HepG2 (cell line): Measurements from ENCODE around the gene ANTXR1. TPM values are rescaled to one million over a fixed set of nuclear protein-coding genes. Genes with fewer than 3 reads are reported as not detected.

ENCODE experiments used
- CHD2 ChIP-seq: IDR thresholded peaks from 2 replicates; pipeline ENCODE4 v1.6.1; 2011; ENCODE audit warnings: low read depth, low read length, improper control_type of control experiment
- CSRNP1 ChIP-seq: sonication (generic); formaldehyde crosslinking; IDR thresholded peaks from 2 replicates; pipeline ENCODE4 v1.8.1; 2023; ENCODE audit warnings: mild to moderate bottlenecking, missing genetic modification reagents
- DRAP1 ChIP-seq: IDR thresholded peaks from 2 replicates; pipeline ENCODE4 v1.6.1; 2016; ENCODE audit warnings: missing genetic modification reagents, missing compliant biosample characterization
- HNRNPUL1 ChIP-seq: fragments of 200-400 bp; formaldehyde crosslinking; IDR thresholded peaks from 2 replicates; pipeline ENCODE4 v1.6.1; 2017; ENCODE audit warnings: low read depth, mild to moderate bottlenecking, low read length, moderate library complexity
- MATR3 ChIP-seq: sonication (generic); formaldehyde crosslinking; IDR thresholded peaks from 2 replicates; pipeline ENCODE4 v1.4.0; 2020; ENCODE audit warnings: missing genetic modification reagents
- MXD3 ChIP-seq: IDR thresholded peaks from 2 replicates; pipeline ENCODE4 v1.6.1; 2016; ENCODE audit warnings: mild to moderate bottlenecking, missing biosample characterization, missing genetic modification reagents
- PRDM4 ChIP-seq: sonication (generic); formaldehyde crosslinking; IDR thresholded peaks from 2 replicates; pipeline ENCODE4 v1.9.0; 2021; ENCODE audit warnings: missing genetic modification reagents, borderline replicate concordance
- PRPF4 ChIP-seq: fragments of 200-400 bp; formaldehyde crosslinking; IDR thresholded peaks from 2 replicates; pipeline ENCODE4 v1.6.1; 2016; ENCODE audit warnings: low read length, low read depth; ENCODE audit not compliant: poor library complexity, severe bottlenecking
- PTBP1 ChIP-seq: fragments of 200-400 bp; formaldehyde crosslinking; IDR thresholded peaks from 2 replicates; pipeline ENCODE4 v1.6.1; 2018; ENCODE audit warnings: low read length, low read depth; ENCODE audit not compliant: poor library complexity, severe bottlenecking
- RERE ChIP-seq: IDR thresholded peaks from 2 replicates; pipeline ENCODE4 v1.6.1; 2016; ENCODE audit warnings: low read depth, missing genetic modification reagents, missing compliant biosample characterization
- SKI ChIP-seq: fragments of 450-650 bp; IDR thresholded peaks from one replicate; pipeline ENCODE4 v1.6.1; 2018; ENCODE audit warnings: mild to moderate bottlenecking; ENCODE audit not compliant: partially characterized antibody
- ZBTB1 ChIP-seq: sonication (generic); formaldehyde crosslinking; IDR thresholded peaks from 2 replicates; pipeline ENCODE4 v1.4.0; 2020; ENCODE audit warnings: missing genetic modification reagents, borderline replicate concordance
- ZBTB34 ChIP-seq: sonication (generic); formaldehyde crosslinking; IDR thresholded peaks from 2 replicates; pipeline ENCODE4 v1.8.0; 2022; ENCODE audit warnings: mild to moderate bottlenecking, missing genetic modification reagents
- ZFP37 ChIP-seq: sonication (generic); formaldehyde crosslinking; IDR thresholded peaks from 2 replicates; pipeline ENCODE4 v1.4.0; 2020; ENCODE audit warnings: missing genetic modification reagents, borderline replicate concordance
- ZNF260 ChIP-seq: sonication (generic); formaldehyde crosslinking; IDR thresholded peaks from 2 replicates; pipeline ENCODE4 v1.4.0; 2020; ENCODE audit warnings: missing genetic modification reagents, low read depth, mild to moderate bottlenecking, borderline replicate concordance
- ZNF282 ChIP-seq: fragments of 450-650 bp; IDR thresholded peaks from 2 replicates; pipeline ENCODE4 v1.6.1; 2018; ENCODE audit not compliant: partially characterized antibody
- ZNF616 ChIP-seq: sonication (generic); formaldehyde crosslinking; IDR thresholded peaks from 2 replicates; pipeline ENCODE4 v1.5.0; 2020; ENCODE audit warnings: low read depth, mild to moderate bottlenecking, missing genetic modification reagents
- polyA plus RNA-seq, 8 experiments: library from polyadenylated mRNA; depleted of rRNA in 3 of 8; stranded (reverse) in 7 of 8; unstranded in 1 of 8; fragments of >200 nt; fragmentation: Illumina TruSeq in 4 of 8; extraction: Trizol in 4 of 8; gene quantifications; 2 replicates each; pipeline versions ENCODE4 v1.2.1 to v1.2.3, GENCODE V29; 2011 to 2016; ENCODE audit warnings: low read depth in 4 of 8, missing spikeins in 1 of 8, mixed read lengths in 1 of 8; ENCODE audit not compliant: insufficient read depth in 1 of 8
- total RNA-seq, 5 experiments: library from RNA; depleted of rRNA; stranded (reverse); fragments of >200 nt; fragmentation: Illumina TruSeq; extraction: Trizol; gene quantifications; 2 replicates each; pipeline ENCODE4 v1.2.3, GENCODE V29; 2016; ENCODE audit warnings: low read depth in 1 of 5

The ANTXR1 gene
- total and polyA plus RNA-seq, 2 of the 13 experiments (the other 11 are each of a cell fraction or from before 2014, with no cell fraction given), result 4.5 to 12.7 TPM

- TF ChIP-seq PRDM4 (CRISPR knock-in tag) (no peak), SKI (no peak), PTBP1 (no peak), PRPF4 (no peak), HNRNPUL1 (no peak), MATR3 (CRISPR knock-in tag) (no peak), ZBTB1 (CRISPR knock-in tag) (no peak), MXD3 (CRISPR knock-in tag) (no peak), ZBTB34 (CRISPR knock-in tag) (no peak), CSRNP1 (CRISPR knock-in tag) (no peak), ZFP37 (no peak), ZNF282 (no peak), ZNF260 (CRISPR knock-in tag) (no peak), ZNF616 (0 out of 2 replicates have a peak, but pooled peaks have one; percentile 11), RERE (CRISPR knock-in tag) (no peak), DRAP1 (CRISPR knock-in tag) (no peak), CHD2 (no peak)
These were observed 285.3 kb downstream of the ANTXR1 start (continued) for GRCh38 chr2:69298261-69298660.
